ENCODE results near the gene DAGLB. TPM values are rescaled to one million over a fixed set of nuclear protein-coding genes. Genes with fewer than 3 reads are reported as not detected.

The DAGLB gene
- total RNA-seq, 4 donors from 2014 or later, result 5.4 to 30.2 (median 19.3) TPM

DNA sequence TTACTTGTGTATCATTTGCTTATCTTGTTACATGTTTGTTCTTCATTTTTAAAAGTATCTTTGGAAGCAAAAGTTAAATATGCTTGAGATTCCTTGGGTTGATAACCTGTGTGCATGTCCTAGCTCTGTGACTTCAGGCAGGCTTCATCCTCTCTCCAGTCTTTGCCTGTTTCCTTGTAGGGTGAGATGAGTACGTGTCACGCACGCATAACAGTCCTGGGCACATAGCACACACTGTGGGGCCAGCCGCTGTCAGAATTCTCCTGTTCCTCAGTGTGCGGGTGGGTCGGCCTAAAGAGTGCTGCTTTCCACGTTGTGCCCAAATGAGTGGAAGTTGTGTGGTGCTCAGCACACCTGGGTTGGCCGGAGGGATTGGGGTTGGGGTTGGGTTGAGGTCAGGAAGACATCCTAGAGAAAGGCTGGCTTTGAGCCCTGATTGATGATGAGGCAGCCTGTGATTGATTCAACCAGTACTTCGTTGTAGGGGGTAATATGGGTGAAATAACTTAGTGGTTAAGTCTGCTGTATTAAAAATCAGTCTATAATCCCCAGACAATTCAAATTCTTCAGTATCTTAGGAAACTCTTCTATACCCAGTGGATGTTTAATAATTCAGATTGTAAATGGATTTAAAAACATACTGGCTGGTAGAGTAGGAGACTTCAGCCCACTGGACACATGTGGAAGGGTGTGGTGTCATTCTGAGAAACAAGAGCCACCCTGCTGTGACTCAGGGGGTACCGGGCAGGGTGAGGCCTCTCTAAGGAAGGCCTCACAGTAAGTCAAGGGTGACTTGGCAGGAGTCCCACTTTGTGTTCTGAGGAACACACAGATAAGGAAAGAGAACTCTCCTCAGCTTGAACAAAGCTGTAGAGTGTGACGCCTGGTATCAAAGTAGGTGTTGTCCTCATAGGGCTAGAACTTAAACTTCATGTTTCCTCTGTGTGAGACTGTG, 54.8 kb downstream of the DAGLB start:
- Histone ChIP-seq H3K9me3 (no peaks in the 10 kb centered on the region), H3K36me3 (no peaks in the 10 kb centered on the region), H3K4me3 (no peak overlapping the region), H3K27ac (peak overlapping the region; percentile 46 to 65), H3K4me1 (no peaks in the 10 kb centered on the region), H3K27me3 (no peaks in the 10 kb centered on the region)
- intact Hi-C loops (cut with DNase I; ENCODE audit: low total_unique reads), result no loop called here
- TF ChIP-seq CTCF (IDR thresholded peaks at IDR 0.05), result no peak
- TF ChIP-seq POLR2A (IDR thresholded peaks at IDR 0.05), result no peak
- DNase-seq, result peak; percentile 34 to 78

DNA sequence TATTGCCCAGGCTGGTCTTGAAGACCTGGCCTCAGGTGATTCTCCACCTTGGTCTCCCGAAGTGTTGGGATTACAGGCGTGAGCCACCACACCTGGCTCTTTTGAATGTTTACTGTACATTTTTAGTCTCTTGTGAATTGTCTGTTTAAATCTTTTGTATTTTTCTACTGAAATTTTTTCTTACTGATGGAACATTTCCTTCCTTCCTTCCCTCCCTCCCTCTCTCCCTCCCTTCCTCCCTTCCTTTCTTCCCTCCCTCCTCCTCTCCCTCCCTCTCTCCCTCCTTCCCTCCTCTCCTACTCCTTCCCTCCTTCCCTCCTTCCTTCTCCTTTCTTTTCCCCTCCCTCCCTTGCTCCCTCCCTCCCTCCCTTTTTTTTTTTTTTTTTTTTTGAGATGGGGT, 58.0 kb downstream of the DAGLB start:
- no peaks in the 10 kb centered on the region for H3K9me3 ChIP-seq
- no peaks in the 10 kb centered on the region for H3K27me3 ChIP-seq
- H3K4me3 ChIP-seq, result no peak overlapping the region
- TF ChIP-seq CTCF (IDR thresholded peaks at IDR 0.05) (no peak), POLR2A (IDR thresholded peaks at IDR 0.05) (no peak)
- H3K27ac ChIP-seq, result no peak overlapping the region
- H3K4me1 ChIP-seq, result peaks cover 0 to 8% of the 10 kb centered on the region in 2 donors
- intact Hi-C loops (cut with DNase I; ENCODE audit: low total_unique reads), result no loop called here
- H3K36me3 ChIP-seq, result no peaks in the 10 kb centered on the region
- no peak for DNase-seq

- Histone ChIP-seq H3K9me3 (no peaks in the 10 kb centered on the region), H3K27me3 (no peaks in the 10 kb centered on the region), H3K27ac (no peak overlapping the region), H3K4me3 (no peak overlapping the region), H3K4me1 (peaks cover 0 to 16% of the 10 kb centered on the region in 2 donors), H3K36me3 (no peaks in the 10 kb centered on the region)
- DNase-seq, result no peak
- intact Hi-C loops (cut with DNase I; ENCODE audit: low total_unique reads), result no loop called here
- TF ChIP-seq CTCF (IDR thresholded peaks at IDR 0.05) (no peak), POLR2A (IDR thresholded peaks at IDR 0.05) (no peak)
Observed at GRCh38 chr7:6387734-6388294, 59.9 kb downstream of the DAGLB start.

DNA sequence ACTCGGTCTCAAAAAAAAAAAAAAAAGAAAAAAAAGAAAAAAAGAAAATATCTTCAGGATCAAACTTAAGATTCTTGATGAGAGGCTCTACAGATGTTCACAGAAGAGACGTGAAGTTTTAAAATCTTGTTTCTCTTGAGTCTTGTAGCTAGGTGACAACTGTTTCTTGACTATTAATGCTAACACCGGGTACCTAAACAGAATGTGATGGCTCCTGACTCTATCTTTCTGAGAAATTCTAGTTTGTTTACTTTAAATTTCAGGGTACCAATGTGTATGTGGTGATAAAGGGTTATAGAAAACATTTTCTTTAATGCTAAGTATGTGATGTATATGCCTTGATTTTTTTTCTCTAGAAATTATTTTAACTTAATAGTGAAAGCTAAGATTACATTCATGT, 61.0 kb downstream of the DAGLB start:
- Histone ChIP-seq H3K27me3 (no peaks in the 10 kb centered on the region), H3K27ac (no peak overlapping the region), H3K4me1 (peaks cover 0 to 16% of the 10 kb centered on the region in 2 donors)

More for the DNA sequence above, 61.0 kb downstream of the DAGLB start:
- no peaks in the 10 kb centered on the region for H3K9me3 ChIP-seq
- TF ChIP-seq CTCF (IDR thresholded peaks at IDR 0.05), result no peak
- no peak for TF ChIP-seq POLR2A (IDR thresholded peaks at IDR 0.05)
- DNase-seq, result no peak
- no peak overlapping the region for H3K4me3 ChIP-seq
- intact Hi-C loops (cut with DNase I; ENCODE audit: low total_unique reads), result no loop called here
- H3K36me3 ChIP-seq, result no peaks in the 10 kb centered on the region
